CD8-positive, alpha-beta memory T cell (primary cell): ENCODE results near the gene DDX59. TPM values are rescaled to one million over a fixed set of nuclear protein-coding genes. Genes with fewer than 3 reads are reported as not detected.
A peak's percentile ranks its signal among the peaks of the same experiment; 100 is the strongest.

Experiments used
- CTCF ChIA-PET: fragments of 350-600 bp; sonication (Branson Sonifier 250); formaldehyde crosslinking; loops from one replicate; lab custom pipeline; 2021; ENCODE audit warnings: antibody characterized with exemption; lab: Charles Lee
- POLR2A ChIA-PET: fragments of 350-600 bp; sonication (Branson Sonifier 250); formaldehyde crosslinking; loops from one replicate; lab custom pipeline; 2021; ENCODE audit warnings: antibody characterized with exemption; lab: Charles Lee
- DNase-seq, 5 donors: peaks; one replicate each; pipeline versions ENCODE4 v3.0.0 to v3.0.0-alpha.2; 2020 to 2022; ENCODE audit warnings: mixed read lengths in 1 of 5
- H3K27ac ChIP-seq: one replicate; pipeline ENCODE4 v1.7.0; 2013; ENCODE audit warnings: low read depth, mild to moderate bottlenecking, low read length, moderate library complexity
- H3K27me3 ChIP-seq: 2 replicates; pipeline ENCODE4 v1.7.0; 2013; ENCODE audit warnings: low read length, mild to moderate bottlenecking; ENCODE audit not compliant: insufficient read depth, poor library complexity, severe bottlenecking
- H3K36me3 ChIP-seq: 2 replicates; pipeline ENCODE4 v1.7.0; 2013; ENCODE audit warnings: mild to moderate bottlenecking, low read length, moderate library complexity; ENCODE audit not compliant: insufficient read depth
- H3K4me1 ChIP-seq: 2 replicates; pipeline ENCODE4 v1.7.0; 2013; ENCODE audit warnings: mild to moderate bottlenecking, low read length, moderate library complexity; ENCODE audit not compliant: insufficient read depth
- H3K4me3 ChIP-seq: 2 replicates; pipeline ENCODE4 v1.7.0; 2013; ENCODE audit warnings: mild to moderate bottlenecking, low read length
- H3K9me3 ChIP-seq: 2 replicates; pipeline ENCODE4 v1.7.0; 2013; ENCODE audit warnings: mild to moderate bottlenecking, low read length
- H3K27ac Mint-ChIP-seq, 8 donors: one replicate each; pipeline ENCODE4 v1.8.0; 2020 to 2021; ENCODE audit warnings: mixed read lengths in 8 of 8, mild to moderate bottlenecking in 6 of 8, inconsistent platforms in 3 of 8, moderate library complexity in 3 of 8
- H3K27me3 Mint-ChIP-seq, 2 donors: one replicate each; pipeline ENCODE4 v1.8.0; 2020 to 2021; ENCODE audit warnings: mixed read lengths in 2 of 2, mild to moderate bottlenecking in 1 of 2, moderate library complexity in 1 of 2
- H3K36me3 Mint-ChIP-seq, 3 donors: one replicate each; pipeline ENCODE4 v1.8.0; 2020 to 2021; ENCODE audit warnings: mixed read lengths in 3 of 3, inconsistent platforms in 1 of 3, mild to moderate bottlenecking in 1 of 3
- H3K4me1 Mint-ChIP-seq, 3 donors: one replicate each; pipeline ENCODE4 v1.8.0; 2020 to 2021; ENCODE audit warnings: mixed read lengths in 3 of 3, inconsistent platforms in 1 of 3, mild to moderate bottlenecking in 1 of 3
- H3K4me3 Mint-ChIP-seq, 7 donors: one replicate each; pipeline ENCODE4 v1.8.0; 2020 to 2021; ENCODE audit warnings: mixed read lengths in 7 of 7, mild to moderate bottlenecking in 6 of 7, moderate library complexity in 4 of 7, inconsistent platforms in 2 of 7
- H3K9me3 Mint-ChIP-seq, 5 donors: one replicate each; pipeline ENCODE4 v1.8.0; 2020 to 2022; ENCODE audit warnings: mixed read lengths in 5 of 5, mild to moderate bottlenecking in 3 of 5, moderate library complexity in 2 of 5, inconsistent platforms in 1 of 5
- polyA plus RNA-seq: library from polyadenylated mRNA; unstranded; fragments of 300-500 nt; fragmentation: Illumina TruSeq; gene quantifications from one replicate; pipeline ENCODE4 v1.2.3, GENCODE V29; 2021
- total RNA-seq, 2 experiments: library from RNA; stranded (reverse); gene quantifications; one replicate each; pipeline ENCODE4 v1.2.3, GENCODE V29; 2021

DDX59 gene
- total and polyA plus RNA-seq, 3 experiments from 2014 or later = 19.0 to 23.4 (median 22.5) TPM

DNA sequence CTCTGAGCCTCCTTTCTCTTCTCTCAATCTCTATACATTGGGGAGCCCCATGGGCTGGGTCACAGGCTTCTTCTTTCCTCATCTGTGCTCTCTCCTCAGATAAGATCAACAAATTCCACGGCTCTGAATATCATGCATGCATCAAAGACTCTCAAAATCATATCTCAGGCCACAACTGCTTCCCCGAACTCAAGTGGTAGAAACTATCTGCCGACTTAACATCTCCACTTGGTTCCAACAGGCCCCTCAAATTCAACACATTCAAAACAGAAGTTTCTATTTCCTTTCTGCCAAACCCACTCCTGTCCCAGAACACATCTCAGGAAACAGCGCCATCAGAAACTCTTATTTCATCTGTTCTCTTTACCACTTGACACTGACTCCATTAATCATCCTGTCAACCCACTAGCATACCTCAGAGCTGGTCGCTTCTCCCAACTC lies 16.7 kb downstream of the DDX59 start:
- ChIA-PET CTCF (interaction anchor here (1.1 to 1.2 kb wide), 2 partner anchors 17 to 31 kb away, joined by 3 read pairs; partner anchors contain the start of gene DDX59), POLR2A (no interaction called here)
- Mint-ChIP-seq H3K27me3 (no peaks in the 10 kb centered on the region), H3K36me3 (peaks cover 9 to 70% (median 38%) of the 10 kb centered on the region in 3 donors), H3K9me3 (no peaks in the 10 kb centered on the region), H3K4me1 (peaks cover 18 to 22% (median 19%) of the 10 kb centered on the region in 3 donors), H3K27ac (peak overlapping the region in 7 of 8 donors; percentile 25 to 87 (median 80)), H3K4me3 (no peak overlapping the region)
- Histone ChIP-seq H3K27ac (no peak overlapping the region), H3K27me3 (no peaks in the 10 kb centered on the region), H3K9me3 (no peaks in the 10 kb centered on the region), H3K4me3 (no peak overlapping the region), H3K4me1 (no peaks in the 10 kb centered on the region), H3K36me3 (peaks cover 7% of the 10 kb centered on the region)
- no peak for DNase-seq

DNA sequence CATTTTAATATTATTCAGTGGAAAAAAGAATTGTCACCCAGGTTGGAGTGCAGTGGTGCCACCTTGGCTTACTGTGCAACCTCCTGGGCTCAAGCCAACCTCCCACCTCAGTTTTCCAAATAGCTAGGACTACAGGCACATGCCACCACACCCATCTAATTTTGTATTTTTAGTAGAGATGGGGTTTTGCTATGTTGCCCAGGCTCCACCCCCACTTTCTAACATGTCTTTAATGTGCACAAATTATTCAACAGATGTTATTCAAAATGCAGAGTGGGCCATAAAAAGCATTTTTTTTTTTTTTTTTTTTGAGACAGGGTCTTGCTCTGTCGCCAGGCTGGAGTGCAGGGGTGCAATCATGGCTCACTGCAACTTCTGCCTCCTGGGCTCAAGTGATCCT lies 17.3 kb downstream of the DDX59 start:
- Histone ChIP-seq H3K4me1 (no peaks in the 10 kb centered on the region), H3K27ac (no peak overlapping the region), H3K36me3 (peaks cover 5% of the 10 kb centered on the region), H3K27me3 (no peaks in the 10 kb centered on the region), H3K9me3 (no peaks in the 10 kb centered on the region), H3K4me3 (no peak overlapping the region)
- no peaks in the 10 kb centered on the region for H3K27me3 Mint-ChIP-seq
- H3K4me1 Mint-ChIP-seq = peaks cover 16 to 22% (median 18%) of the 10 kb centered on the region in 3 donors
- POLR2A ChIA-PET = interaction anchor here (0.6 kb wide), 1 partner anchor 30 kb away, joined by 4 read pairs; no protein-coding TSS in a partner anchor
- no peak for DNase-seq
- no peak overlapping the region for H3K4me3 Mint-ChIP-seq
- H3K36me3 Mint-ChIP-seq = peaks cover 6 to 66% (median 35%) of the 10 kb centered on the region in 3 donors
- CTCF ChIA-PET = interaction anchor here (1.1 to 1.2 kb wide), 2 partner anchors 17 to 30 kb away, joined by 3 read pairs; partner anchors contain the start of gene DDX59
- H3K9me3 Mint-ChIP-seq = no peaks in the 10 kb centered on the region
- peak overlapping the region in 1 of 8 donors; percentile 84 for H3K27ac Mint-ChIP-seq

DNA sequence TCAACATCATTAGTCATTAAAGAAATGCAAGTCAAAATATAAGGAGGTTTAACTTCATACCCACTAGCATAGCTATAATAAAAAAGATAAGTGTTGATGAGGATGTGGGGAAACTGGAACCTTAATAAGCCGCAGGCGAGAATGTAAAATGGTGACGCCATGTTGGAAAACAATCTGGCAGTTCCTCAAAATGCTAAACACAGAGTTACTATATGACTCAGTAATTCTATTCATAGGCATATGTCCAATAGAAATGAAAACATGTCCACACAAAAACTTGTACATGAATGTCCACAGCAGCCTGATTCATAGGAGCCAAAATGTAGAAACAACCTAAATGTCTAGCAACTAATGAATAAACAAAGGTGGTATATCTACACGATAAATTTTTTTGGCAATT lies 23.2 kb downstream of the DDX59 start:
- Mint-ChIP-seq H3K27ac (peak overlapping the region in 1 of 8 donors; percentile 43), H3K9me3 (no peaks in the 10 kb centered on the region), H3K4me1 (peaks cover 0 to 2% (median 0%) of the 10 kb centered on the region in 3 donors), H3K27me3 (no peaks in the 10 kb centered on the region), H3K4me3 (no peak overlapping the region), H3K36me3 (peaks cover 4 to 60% (median 23%) of the 10 kb centered on the region in 3 donors)
- POLR2A ChIA-PET = no interaction called here
- Histone ChIP-seq H3K27ac (no peak overlapping the region), H3K9me3 (no peaks in the 10 kb centered on the region), H3K4me3 (no peak overlapping the region), H3K27me3 (no peaks in the 10 kb centered on the region), H3K36me3 (peaks cover 5% of the 10 kb centered on the region), H3K4me1 (no peaks in the 10 kb centered on the region)
- CTCF ChIA-PET = no interaction called here
- no peak for DNase-seq

DNA sequence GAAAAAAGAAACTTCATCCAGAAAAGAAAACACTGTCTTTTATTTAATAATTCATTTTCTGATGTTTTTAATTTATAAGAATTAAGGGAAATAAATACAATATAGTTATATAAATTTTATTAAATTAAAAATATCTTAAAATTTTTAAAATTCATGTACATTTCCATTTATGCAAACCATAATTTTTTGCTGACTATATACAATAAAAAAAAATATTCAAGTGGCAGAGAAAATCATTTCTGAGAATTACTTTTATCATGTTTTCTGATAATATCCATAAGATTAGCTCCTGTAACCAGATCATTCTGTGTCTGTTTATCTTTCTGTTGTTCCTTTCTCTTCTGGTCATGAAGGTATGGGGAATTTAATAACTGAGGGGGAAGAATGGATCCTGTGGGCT lies 25.7 kb downstream of the DDX59 start:
- H3K4me3 Mint-ChIP-seq = no peak overlapping the region
- DNase-seq = no peak
- H3K27ac ChIP-seq = no peak overlapping the region
- CTCF ChIA-PET = interaction anchor here (1.4 kb wide), 1 partner anchor 22 kb away, joined by 4 read pairs; no protein-coding TSS in a partner anchor
- peaks cover 5% of the 10 kb centered on the region for H3K36me3 ChIP-seq
- peak overlapping the region in 1 of 8 donors; percentile 12 for H3K27ac Mint-ChIP-seq
- no peaks in the 10 kb centered on the region for H3K4me1 Mint-ChIP-seq
- no peaks in the 10 kb centered on the region for H3K27me3 ChIP-seq
- no peak overlapping the region for H3K4me3 ChIP-seq
- H3K9me3 ChIP-seq = no peaks in the 10 kb centered on the region
- POLR2A ChIA-PET = no interaction called here
- no peaks in the 10 kb centered on the region for H3K9me3 Mint-ChIP-seq
- peaks cover 4 to 60% (median 26%) of the 10 kb centered on the region in 3 donors for H3K36me3 Mint-ChIP-seq
- H3K4me1 ChIP-seq = no peaks in the 10 kb centered on the region
- no peaks in the 10 kb centered on the region for H3K27me3 Mint-ChIP-seq

DNA sequence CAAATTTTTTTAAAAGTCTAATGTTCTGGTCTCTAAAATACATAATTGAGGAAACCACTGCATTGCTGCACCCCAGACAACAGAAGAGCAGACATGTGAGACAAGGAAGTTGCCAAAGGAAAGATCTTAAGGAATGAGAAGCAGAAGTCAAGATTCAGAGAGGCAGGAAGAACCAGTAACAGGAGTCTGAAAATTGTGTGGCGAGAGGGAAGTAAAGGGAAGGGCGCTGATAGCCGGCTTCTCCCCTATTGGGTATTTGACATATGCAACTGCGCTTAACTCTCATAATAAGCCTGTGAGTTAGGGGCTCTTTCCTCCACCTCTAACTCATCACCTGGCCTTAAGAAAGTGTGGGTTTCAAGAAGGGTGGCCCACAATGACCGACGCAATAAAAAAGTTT lies 27.2 kb downstream of the DDX59 start:
- no peak overlapping the region for H3K4me3 ChIP-seq
- Mint-ChIP-seq H3K27me3 (no peaks in the 10 kb centered on the region), H3K4me3 (no peak overlapping the region), H3K36me3 (peaks cover 4 to 55% (median 16%) of the 10 kb centered on the region in 3 donors), H3K27ac (peak overlapping the region in 3 of 8 donors; percentile 21 to 65 (median 42)), H3K4me1 (no peaks in the 10 kb centered on the region), H3K9me3 (no peaks in the 10 kb centered on the region)
- CTCF ChIA-PET = interaction anchor here (1.2 kb wide), 1 partner anchor 19 kb away, joined by 3 read pairs; no protein-coding TSS in a partner anchor
- POLR2A ChIA-PET = no interaction called here
- no peaks in the 10 kb centered on the region for H3K27me3 ChIP-seq
- no peaks in the 10 kb centered on the region for H3K4me1 ChIP-seq
- H3K9me3 ChIP-seq = no peaks in the 10 kb centered on the region
- peak overlapping the region; percentile 46 for H3K27ac ChIP-seq
- no peaks in the 10 kb centered on the region for H3K36me3 ChIP-seq
- DNase-seq = no peak

DNA sequence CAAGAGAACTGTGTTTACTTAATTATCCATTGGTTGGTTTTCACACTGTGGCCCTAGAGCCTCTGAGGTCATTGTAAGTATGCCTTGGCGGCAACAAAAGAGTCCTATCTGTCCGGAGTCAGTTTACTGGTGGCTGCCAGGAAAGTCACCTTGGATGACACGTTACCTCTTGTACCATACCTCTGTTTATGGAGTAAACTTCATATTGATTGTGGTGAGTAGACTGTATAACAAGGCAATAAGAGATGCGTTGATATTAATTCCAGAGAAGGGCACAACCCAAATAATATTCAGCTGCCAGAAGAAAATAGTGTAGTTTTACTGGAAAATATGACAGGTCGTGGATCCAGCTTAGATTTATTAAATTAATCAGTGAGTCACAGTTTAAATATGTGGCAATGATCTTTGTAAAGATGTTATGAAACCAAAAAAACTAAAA lies 28.7 kb downstream of the DDX59 start:
- H3K27me3 Mint-ChIP-seq = no peaks in the 10 kb centered on the region
- no peak overlapping the region for H3K4me3 ChIP-seq
- H3K4me1 Mint-ChIP-seq = no peaks in the 10 kb centered on the region
- peaks cover 0 to 41% (median 9%) of the 10 kb centered on the region in 3 donors for H3K36me3 Mint-ChIP-seq
- no peaks in the 10 kb centered on the region for H3K36me3 ChIP-seq
- peak overlapping the region; percentile 52 for H3K27ac ChIP-seq
- no peaks in the 10 kb centered on the region for H3K9me3 ChIP-seq
- POLR2A ChIA-PET = no interaction called here
- H3K9me3 Mint-ChIP-seq = no peaks in the 10 kb centered on the region
- CTCF ChIA-PET = interaction anchor here (0.9 kb wide), 1 partner anchor 18 kb away, joined by 3 read pairs; no protein-coding TSS in a partner anchor
- no peaks in the 10 kb centered on the region for H3K4me1 ChIP-seq
- no peak for DNase-seq
- no peak overlapping the region for H3K4me3 Mint-ChIP-seq
- no peak overlapping the region for H3K27ac Mint-ChIP-seq
- no peaks in the 10 kb centered on the region for H3K27me3 ChIP-seq

DNA sequence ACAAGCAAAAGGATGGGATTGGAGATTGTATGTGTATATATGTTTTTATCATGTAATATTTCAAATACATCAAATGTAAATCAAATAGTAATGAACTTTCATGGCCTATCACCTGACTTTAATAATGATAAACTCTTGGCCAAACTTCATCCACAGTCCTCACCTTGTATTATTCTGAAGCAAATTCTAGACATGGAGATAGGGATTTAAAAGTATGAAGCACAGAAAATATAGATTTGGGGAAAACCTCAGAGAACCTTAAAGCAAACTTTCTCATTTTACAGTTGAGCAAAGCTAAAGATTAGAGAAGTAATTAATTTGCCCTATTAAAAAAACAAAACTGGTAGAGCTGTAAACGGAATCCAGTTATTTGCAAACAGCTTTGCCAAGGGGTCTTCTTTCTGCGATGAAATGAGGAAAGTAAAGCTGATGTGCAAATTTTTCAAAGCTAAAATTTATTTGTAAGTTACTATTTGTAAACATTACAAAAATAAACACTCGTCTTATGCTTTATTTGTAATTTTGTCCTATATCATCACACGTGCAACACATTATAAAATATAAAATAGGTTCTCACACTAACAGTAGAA lies 29.2 kb downstream of the DDX59 start:
- H3K4me3 Mint-ChIP-seq = no peak overlapping the region
- no peaks in the 10 kb centered on the region for H3K36me3 ChIP-seq
- H3K27me3 Mint-ChIP-seq = no peaks in the 10 kb centered on the region
- no peaks in the 10 kb centered on the region for H3K9me3 Mint-ChIP-seq
- no peaks in the 10 kb centered on the region for H3K27me3 ChIP-seq
- ChIA-PET POLR2A (no interaction called here), CTCF (no interaction called here)
- no peak overlapping the region for H3K4me3 ChIP-seq
- peaks cover 0 to 38% (median 9%) of the 10 kb centered on the region in 3 donors for H3K36me3 Mint-ChIP-seq
- no peaks in the 10 kb centered on the region for H3K4me1 Mint-ChIP-seq
- no peak overlapping the region for H3K27ac Mint-ChIP-seq
- H3K9me3 ChIP-seq = no peaks in the 10 kb centered on the region
- no peaks in the 10 kb centered on the region for H3K4me1 ChIP-seq
- H3K27ac ChIP-seq = peak overlapping the region; percentile 52
- no peak for DNase-seq

DNA sequence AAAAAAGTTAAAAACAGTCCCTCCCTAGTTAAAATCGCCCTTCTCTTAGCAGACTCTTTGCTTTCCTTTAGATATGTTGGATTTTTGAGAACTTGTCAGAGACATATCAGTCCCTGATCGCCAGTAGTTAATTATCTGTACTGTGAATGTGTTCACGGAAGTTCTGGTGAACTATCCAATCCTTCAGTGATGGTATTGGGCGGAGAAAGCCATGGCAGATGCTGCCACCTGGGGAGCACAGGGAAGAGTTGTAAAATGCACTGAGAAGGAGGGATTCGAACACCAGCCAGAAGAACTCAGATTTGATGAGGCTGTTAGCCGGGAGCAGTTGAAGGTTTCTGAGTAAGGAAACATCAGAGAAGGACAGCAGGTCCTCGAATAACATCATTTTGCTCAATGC lies 31.6 kb downstream of the DDX59 start:
- DNase-seq = no peak
- Histone ChIP-seq H3K9me3 (no peaks in the 10 kb centered on the region), H3K36me3 (no peaks in the 10 kb centered on the region), H3K27me3 (no peaks in the 10 kb centered on the region), H3K4me1 (no peaks in the 10 kb centered on the region), H3K4me3 (no peak overlapping the region), H3K27ac (peak overlapping the region; percentile 3)
- Mint-ChIP-seq H3K4me1 (no peaks in the 10 kb centered on the region), H3K36me3 (peaks cover 0 to 22% (median 5%) of the 10 kb centered on the region in 3 donors), H3K27me3 (no peaks in the 10 kb centered on the region), H3K9me3 (no peaks in the 10 kb centered on the region), H3K27ac (no peak overlapping the region), H3K4me3 (no peak overlapping the region)
- POLR2A ChIA-PET = no interaction called here
- CTCF ChIA-PET = no interaction called here
